ENCODE data around the gene WSB2. TPM values are rescaled to one million over a fixed set of nuclear protein-coding genes. Genes with fewer than 3 reads are reported as not detected.

Gene WSB2
- total RNA-seq, 1 experiment from 2014 or later, result 193 TPM

- Histone ChIP-seq H3K9me3 (ENCODE audit: control insufficient read depth, insufficient read depth, low read depth, low read length) (no peaks in the 10 kb centered on the region), H3K27me3 (ENCODE audit: control insufficient read depth, insufficient read depth, low read length) (no peaks in the 10 kb centered on the region), H3K4me1 (ENCODE audit: control insufficient read depth, insufficient read depth, low read length) (peaks cover 12% of the 10 kb centered on the region), H3K27ac (ENCODE audit: low read length) (no peak overlapping the region), H3K36me3 (ENCODE audit: control insufficient read depth, insufficient read depth, low read length) (no peaks in the 10 kb centered on the region), H3K4me3 (ENCODE audit: low read depth in 2 of 2, low read length in 2 of 2) (no peak overlapping the region)
- POLR2A ChIA-PET, result no interaction called here
- CTCF ChIA-PET, result no interaction called here
- no TSS peak for BruUV-seq (replicated peaks)
- in situ Hi-C loops (cut with HindIII; ENCODE audit: low pct_unique_long_range_greater_than_20kb, low sequenced_read_pairs) (no loop called here), intact Hi-C loops (cut with micrococcal nuclease; ENCODE audit: unreplicated experiment) (no loop called here)
- ATAC-seq (no peak), DNase-seq (ENCODE audit: low read depth, low spot score) (no peak)
- TF ChIP-seq SIN3A (IDR thresholded peaks at IDR 0.05; ENCODE audit: borderline replicate concordance, insufficient read depth, low read depth, low read length), result no peak
- TF ChIP-seq TCF7L2 (IDR thresholded peaks at IDR 0.05; ENCODE audit: low read depth, low read length), result no peak
- TF ChIP-seq REST (IDR thresholded peaks at IDR 0.05; ENCODE audit: insufficient read depth in 1 of 2, low read depth in 2 of 2, low read length in 1 of 2), result no peak
- no peak for TF ChIP-seq CTCF (IDR thresholded peaks at IDR 0.05)
- TF ChIP-seq POLR2AphosphoS5 (IDR thresholded peaks at IDR 0.05; ENCODE audit: low read depth, low read length), result no peak
These were observed 38.1 kb upstream of the WSB2 start for GRCh38 chr12:118098911-118099671.

GRCh38 chr12:118098401-118098800 lies 37.4 kb upstream of the WSB2 start:
- H3K27me3 ChIP-seq (ENCODE audit: control insufficient read depth, insufficient read depth, low read length), result no peaks in the 10 kb centered on the region
- H3K4me1 ChIP-seq (ENCODE audit: control insufficient read depth, insufficient read depth, low read length), result peaks cover 12% of the 10 kb centered on the region
- in situ Hi-C loops (cut with HindIII; ENCODE audit: low pct_unique_long_range_greater_than_20kb, low sequenced_read_pairs), result no loop called here
- no peaks in the 10 kb centered on the region for H3K36me3 ChIP-seq (ENCODE audit: control insufficient read depth, insufficient read depth, low read length)
- ChIA-PET POLR2A (no interaction called here), CTCF (no interaction called here)
- no peak overlapping the region for H3K27ac ChIP-seq (ENCODE audit: low read length)
- H3K4me3 ChIP-seq (ENCODE audit: low read depth in 2 of 2, low read length in 2 of 2), result no peak overlapping the region
- TF ChIP-seq TCF7L2 (IDR thresholded peaks at IDR 0.05; ENCODE audit: low read depth, low read length), result no peak
- no peaks in the 10 kb centered on the region for H3K9me3 ChIP-seq (ENCODE audit: control insufficient read depth, insufficient read depth, low read depth, low read length)
- intact Hi-C loops (cut with micrococcal nuclease; ENCODE audit: unreplicated experiment), result no loop called here
- ATAC-seq, result no peak
- no peak for DNase-seq (ENCODE audit: low read depth, low spot score)
- BruUV-seq (replicated peaks), result no TSS peak

GRCh38 chr12:118094039-118094438 lies 33.1 kb upstream of the WSB2 start:
- DNase-seq (ENCODE audit: low read depth, low spot score) (no peak), ATAC-seq (no peak)
- Histone ChIP-seq H3K9me3 (ENCODE audit: control insufficient read depth, insufficient read depth, low read depth, low read length) (no peaks in the 10 kb centered on the region), H3K4me1 (ENCODE audit: control insufficient read depth, insufficient read depth, low read length) (0 out of 2 replicates have a peak, but pooled peaks cover 4% of the 10 kb centered on the region), H3K36me3 (ENCODE audit: control insufficient read depth, insufficient read depth, low read length) (no peaks in the 10 kb centered on the region), H3K27me3 (ENCODE audit: control insufficient read depth, insufficient read depth, low read length) (no peaks in the 10 kb centered on the region), H3K4me3 (ENCODE audit: low read depth in 2 of 2, low read length in 2 of 2) (no peak overlapping the region), H3K27ac (ENCODE audit: low read length) (no peak overlapping the region)
- BruUV-seq (replicated peaks), result no TSS peak
- ChIA-PET POLR2A (interaction anchor here (0.7 kb wide), 1 partner anchor 26 kb away, joined by 8 read pairs; no protein-coding TSS in a partner anchor), CTCF (no interaction called here)
- in situ Hi-C loops (cut with HindIII; ENCODE audit: low pct_unique_long_range_greater_than_20kb, low sequenced_read_pairs) (no loop called here), intact Hi-C loops (cut with micrococcal nuclease; ENCODE audit: unreplicated experiment) (no loop called here)
- TF ChIP-seq TCF7L2 (IDR thresholded peaks at IDR 0.05; ENCODE audit: low read depth, low read length) (no peak), REST (IDR thresholded peaks at IDR 0.05; ENCODE audit: insufficient read depth in 1 of 2, low read depth in 2 of 2, low read length in 1 of 2) (no peak), CTCF (IDR thresholded peaks at IDR 0.05) (no peak), POLR2AphosphoS5 (IDR thresholded peaks at IDR 0.05; ENCODE audit: low read depth, low read length) (no peak), SIN3A (IDR thresholded peaks at IDR 0.05; ENCODE audit: borderline replicate concordance, insufficient read depth, low read depth, low read length) (no peak)
